GM12873 (cell line): ENCODE data around the gene ITGA2B.

Experiments
- CTCF ChIP-seq: IDR thresholded peaks from 2 replicates; pipeline ENCODE4 v1.5.1; 2012; ENCODE audit warnings: low read depth, mild to moderate bottlenecking, moderate library complexity, low read length, control low read depth; ENCODE audit not compliant: insufficient read depth; ENCODE audit errors: missing control alignments

Gene ITGA2B

GRCh38 chr17:44362459-44362948 lies 26.9 kb downstream of the ITGA2B start:
- TF ChIP-seq CTCF = no peak

GRCh38 chr17:44361292-44362260 lies 27.9 kb downstream of the ITGA2B start:
- no peak for TF ChIP-seq CTCF

GRCh38 chr17:44360826-44361225 lies 28.6 kb downstream of the ITGA2B start:
- TF ChIP-seq CTCF = no peak

GRCh38 chr17:44360144-44360533 lies 29.3 kb downstream of the ITGA2B start:
- TF ChIP-seq CTCF = no peak

- no peak for TF ChIP-seq CTCF
These were observed 29.8 kb downstream of the ITGA2B start for GRCh38 chr17:44359458-44360143.

- TF ChIP-seq CTCF = no peak
These were observed 30.4 kb downstream of the ITGA2B start for GRCh38 chr17:44359006-44359405.

- TF ChIP-seq CTCF = no peak
These were observed 31.4 kb downstream of the ITGA2B start for GRCh38 chr17:44358066-44358465.
